ENCODE measurements around the gene C10orf67. TPM values are rescaled to one million over a fixed set of nuclear protein-coding genes. Genes with fewer than 3 reads are reported as not detected.
A peak's percentile ranks its signal among the peaks of the same experiment; 100 is the strongest.
"Not testable (repeated sequence)": the region's sequence is repeated elsewhere in the genome, so short reads cannot be mapped to it uniquely, and the experiment has no call there.

The C10orf67 gene
- polyA plus RNA-seq, 1 donor from 2014 or later, result 0.48 TPM

GRCh38 chr10:23314835-23315239 lies 29.8 kb downstream of the C10orf67 start:
- no peak overlapping the region for H3K4me3 ChIP-seq (ENCODE audit: low read length)
- no peak overlapping the region for H3K27ac ChIP-seq (ENCODE audit: low read length)
- no peaks in the 10 kb centered on the region for H3K36me3 ChIP-seq (ENCODE audit: insufficient read depth, low read length)
- H4K20me1 ChIP-seq (ENCODE audit: insufficient read depth), result no peaks in the 10 kb centered on the region
- H3K9ac ChIP-seq (ENCODE audit: low read length), result no peak overlapping the region
- H3K4me2 ChIP-seq (ENCODE audit: low read length), result no peak overlapping the region
- H3K9me3 ChIP-seq (ENCODE audit: low read length), result no peaks in the 10 kb centered on the region
- TF ChIP-seq MXI1 (conservative IDR thresholded peaks at IDR 0.05; ENCODE audit: poor library complexity, severe bottlenecking) (no peak), REST (IDR thresholded peaks at IDR 0.05; ENCODE audit: borderline replicate concordance) (no peak), SMC3 (conservative IDR thresholded peaks at IDR 0.05; ENCODE audit: poor library complexity) (peak; percentile 90), RAD21 (conservative IDR thresholded peaks at IDR 0.05) (peak; percentile 85), EP300 (conservative IDR thresholded peaks at IDR 0.05; ENCODE audit: poor library complexity, severe bottlenecking) (no peak), POLR2AphosphoS5 (IDR thresholded peaks at IDR 0.05) (no peak), EZH2 (IDR thresholded peaks at IDR 0.05; ENCODE audit: borderline replicate concordance, insufficient read depth, low read length, poor library complexity, severe bottlenecking) (no peak), TAF1 (IDR thresholded peaks at IDR 0.05; ENCODE audit: low read depth) (no peak), CTCF (IDR thresholded peaks at IDR 0.05; ENCODE audit: poor library complexity, severe bottlenecking) (peak; percentile 83)
- H3K27me3 ChIP-seq (ENCODE audit: insufficient read depth, low read depth, low read length), result no peaks in the 10 kb centered on the region
- no peaks in the 10 kb centered on the region for H3K9me2 ChIP-seq (ENCODE audit: insufficient read depth, low read length)
- H3K79me2 ChIP-seq (replicated peaks; ENCODE audit: insufficient read depth, low read length), result no peaks in the 10 kb centered on the region
- no peak overlapping the region for H2AFZ ChIP-seq (ENCODE audit: low read depth, low read length)
- no peaks in the 10 kb centered on the region for H3F3A ChIP-seq (ENCODE audit: insufficient read depth, low read length, poor library complexity, severe bottlenecking)

GRCh38 chr10:23311034-23311433 lies 33.6 kb downstream of the C10orf67 start:
- TF ChIP-seq MXI1 (conservative IDR thresholded peaks at IDR 0.05; ENCODE audit: poor library complexity, severe bottlenecking) (no peak), TAF1 (IDR thresholded peaks at IDR 0.05; ENCODE audit: low read depth) (no peak)
- Histone ChIP-seq H3F3A (ENCODE audit: insufficient read depth, low read length, poor library complexity, severe bottlenecking) (no peaks in the 10 kb centered on the region), H3K9ac (ENCODE audit: low read length) (no peak overlapping the region), H3K27me3 (ENCODE audit: insufficient read depth, low read depth, low read length) (no peaks in the 10 kb centered on the region), H4K20me1 (ENCODE audit: insufficient read depth) (no peaks in the 10 kb centered on the region), H3K9me3 (ENCODE audit: low read length) (no peaks in the 10 kb centered on the region), H2AFZ (ENCODE audit: low read depth, low read length) (no peak overlapping the region), H3K79me2 (replicated peaks; ENCODE audit: insufficient read depth, low read length) (no peaks in the 10 kb centered on the region), H3K4me2 (ENCODE audit: low read length) (no peak overlapping the region), H3K36me3 (ENCODE audit: insufficient read depth, low read length) (no peaks in the 10 kb centered on the region), H3K9me2 (ENCODE audit: insufficient read depth, low read length) (no peaks in the 10 kb centered on the region), H3K4me3 (ENCODE audit: low read length) (no peak overlapping the region), H3K27ac (ENCODE audit: low read length) (no peak overlapping the region)

- no peaks in the 10 kb centered on the region for H3K27me3 ChIP-seq (ENCODE audit: insufficient read depth, low read depth, low read length)
- H3K4me2 ChIP-seq (ENCODE audit: low read length), result no peak overlapping the region
- TF ChIP-seq EP300 (conservative IDR thresholded peaks at IDR 0.05; ENCODE audit: poor library complexity, severe bottlenecking) (no peak), CTCF (IDR thresholded peaks at IDR 0.05; ENCODE audit: poor library complexity, severe bottlenecking) (no peak), TAF1 (IDR thresholded peaks at IDR 0.05; ENCODE audit: low read depth) (no peak), EZH2 (IDR thresholded peaks at IDR 0.05; ENCODE audit: borderline replicate concordance, insufficient read depth, low read length, poor library complexity, severe bottlenecking) (no peak), RAD21 (conservative IDR thresholded peaks at IDR 0.05) (no peak)
- H3K36me3 ChIP-seq (ENCODE audit: insufficient read depth, low read length), result no peaks in the 10 kb centered on the region
- no peaks in the 10 kb centered on the region for H3K9me2 ChIP-seq (ENCODE audit: insufficient read depth, low read length)
- no peaks in the 10 kb centered on the region for H3K79me2 ChIP-seq (replicated peaks; ENCODE audit: insufficient read depth, low read length)
- H3K4me3 ChIP-seq (ENCODE audit: low read length), result no peak overlapping the region
- no peak overlapping the region for H2AFZ ChIP-seq (ENCODE audit: low read depth, low read length)
- H4K20me1 ChIP-seq (ENCODE audit: insufficient read depth), result no peaks in the 10 kb centered on the region
- H3K9me3 ChIP-seq (ENCODE audit: low read length), result no peaks in the 10 kb centered on the region
- H3K27ac ChIP-seq (ENCODE audit: low read length), result no peak overlapping the region
- no peak overlapping the region for H3K9ac ChIP-seq (ENCODE audit: low read length)
- no peaks in the 10 kb centered on the region for H3F3A ChIP-seq (ENCODE audit: insufficient read depth, low read length, poor library complexity, severe bottlenecking)
Measured at GRCh38 chr10:23310404-23310803, 34.2 kb downstream of the C10orf67 start.

- not testable (repeated sequence) for H2AFZ ChIP-seq (ENCODE audit: low read depth, low read length); H3K27me3 ChIP-seq (ENCODE audit: insufficient read depth, low read depth, low read length); H3K9me2 ChIP-seq (ENCODE audit: insufficient read depth, low read length); H3K4me3 ChIP-seq (ENCODE audit: low read length); H3K4me2 ChIP-seq (ENCODE audit: low read length); H3K9ac ChIP-seq (ENCODE audit: low read length); H3K9me3 ChIP-seq (ENCODE audit: low read length); H3K36me3 ChIP-seq (ENCODE audit: insufficient read depth, low read length); H3K79me2 ChIP-seq (replicated peaks; ENCODE audit: insufficient read depth, low read length); H3F3A ChIP-seq (ENCODE audit: insufficient read depth, low read length, poor library complexity, severe bottlenecking); H3K27ac ChIP-seq (ENCODE audit: low read length); H4K20me1 ChIP-seq (ENCODE audit: insufficient read depth)
Measured at GRCh38 chr10:23299961-23300360, 44.6 kb downstream of the C10orf67 start.
